GM12878 (cell line): ENCODE data around the gene OPCML.

Experiments
- EZH2 ChIP-seq: IDR thresholded peaks from 2 replicates; pipeline ENCODE4 v1.6.1; 2012; ENCODE audit warnings: low read depth, mild to moderate bottlenecking, control low read depth, inconsistent platforms, low read length, borderline replicate concordance; ENCODE audit not compliant: control insufficient read depth
- POLR2A ChIP-seq: IDR thresholded peaks from 2 replicates; pipeline ENCODE4 v1.6.1; 2011; ENCODE audit warnings: low read depth, mild to moderate bottlenecking, low read length
- POLR2AphosphoS2 ChIP-seq: IDR thresholded peaks from 2 replicates; pipeline ENCODE4 v1.6.1; 2011; ENCODE audit warnings: low read depth, mild to moderate bottlenecking, low read length, improper control_type of control experiment, moderate library complexity
- POLR2AphosphoS5 ChIP-seq: IDR thresholded peaks from 2 replicates; pipeline ENCODE4 v1.6.1; 2011; ENCODE audit warnings: mild to moderate bottlenecking, low read length, inconsistent platforms
- RELA ChIP-seq: fragments of 450-650 bp; IDR thresholded peaks from 2 replicates; pipeline ENCODE4 v1.8.0; 2014; ENCODE audit warnings: borderline replicate concordance; ENCODE audit not compliant: partially characterized antibody
- SIN3A ChIP-seq: IDR thresholded peaks from 2 replicates; pipeline ENCODE4 v1.6.1; 2012; ENCODE audit warnings: low read depth, low read length, improper control_type of control experiment
- SMAD1 ChIP-seq: fragments of 450-650 bp; IDR thresholded peaks from 2 replicates; pipeline ENCODE4 v1.6.1; 2018; ENCODE audit warnings: mild to moderate bottlenecking, low read depth; ENCODE audit not compliant: partially characterized antibody
- SUZ12 ChIP-seq: fragments of 200-600 bp; sonication (generic); IDR thresholded peaks from one replicate; pipeline ENCODE4 v1.6.1; 2018; ENCODE audit warnings: antibody characterized with exemption, mild to moderate bottlenecking; ENCODE audit not compliant: unreplicated experiment
- ZBED1 ChIP-seq: IDR thresholded peaks from 2 replicates; pipeline ENCODE4 v1.6.1; 2016; ENCODE audit warnings: borderline replicate concordance
- ZNF274 ChIP-seq: IDR thresholded peaks from one replicate; pipeline ENCODE4 v1.8.0; 2011; ENCODE audit not compliant: insufficient read length, insufficient read depth
- TF ChIP-seq, protein P1 (sequence below), 3 experiments: IDR thresholded peaks in 2 of 3; conservative IDR thresholded peaks in 1 of 3; 2 replicates each; pipeline ENCODE4 v1.5.1; 2011; ENCODE audit warnings: low read depth in 3 of 3, low read length in 3 of 3, mild to moderate bottlenecking in 3 of 3, control low read depth in 2 of 3, moderate library complexity in 2 of 3, inconsistent platforms in 1 of 3, mixed read lengths in 1 of 3; ENCODE audit not compliant: control insufficient read depth in 2 of 3, insufficient read depth in 1 of 3; ENCODE audit errors: extremely low read depth in 1 of 3
- TF ChIP-seq, protein P2 (sequence below): fragments of 450-650 bp; IDR thresholded peaks from 2 replicates; pipeline ENCODE4 v1.6.1; 2017; ENCODE audit warnings: mild to moderate bottlenecking
- TF ChIP-seq, protein P3 (sequence below): IDR thresholded peaks from 2 replicates; pipeline ENCODE4 v1.6.1; 2012; ENCODE audit warnings: low read depth, low read length, improper control_type of control experiment

DNA sequence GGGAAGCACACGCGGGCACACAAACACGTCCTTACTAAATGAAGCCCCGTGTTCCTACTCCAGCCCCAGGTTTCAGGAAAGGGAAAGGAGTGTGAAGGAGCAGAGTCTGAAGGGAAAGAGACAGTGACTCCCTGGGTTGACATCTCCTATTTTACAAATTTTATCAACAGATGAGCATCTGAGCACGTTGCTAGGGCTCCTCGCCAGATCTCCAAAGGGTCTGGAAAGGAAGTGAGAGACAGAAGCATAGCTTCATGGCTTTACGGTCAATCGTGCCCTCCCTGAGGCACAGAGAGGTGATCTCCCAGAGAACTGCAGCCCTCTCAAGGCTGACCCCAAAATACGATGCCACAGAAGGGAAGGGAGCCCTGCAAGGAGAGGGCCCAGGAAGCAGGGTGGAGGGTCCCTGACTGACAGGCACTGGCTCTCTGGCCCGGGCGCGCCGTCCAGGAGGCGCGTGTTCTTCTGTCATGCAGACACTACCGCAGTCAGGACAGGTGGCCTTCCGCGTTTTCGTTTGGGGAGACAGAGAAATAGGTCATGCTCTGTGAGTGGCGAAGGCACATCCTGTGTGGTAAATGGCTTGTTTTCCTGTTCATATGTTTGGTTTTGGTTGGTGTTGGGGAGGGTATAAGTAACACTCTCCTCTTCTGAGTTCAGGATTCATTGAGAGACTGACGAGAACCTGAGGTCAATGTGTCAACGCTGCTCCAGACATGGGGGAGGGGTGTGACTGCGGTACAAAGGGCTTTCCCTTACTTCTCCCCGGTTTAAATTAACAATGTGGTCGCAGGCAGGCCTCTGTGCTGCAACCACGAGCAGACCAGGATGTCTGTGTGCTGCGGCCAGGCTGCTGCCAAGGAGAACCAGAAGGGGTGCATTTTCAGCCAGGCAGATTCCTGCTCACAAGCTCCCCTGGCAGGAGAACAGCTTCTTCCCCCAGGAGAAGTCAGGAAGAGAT is 813.3 kb downstream of the OPCML start:
- no peak for TF ChIP-seq RELA
- TF ChIP-seq, protein P1, sequence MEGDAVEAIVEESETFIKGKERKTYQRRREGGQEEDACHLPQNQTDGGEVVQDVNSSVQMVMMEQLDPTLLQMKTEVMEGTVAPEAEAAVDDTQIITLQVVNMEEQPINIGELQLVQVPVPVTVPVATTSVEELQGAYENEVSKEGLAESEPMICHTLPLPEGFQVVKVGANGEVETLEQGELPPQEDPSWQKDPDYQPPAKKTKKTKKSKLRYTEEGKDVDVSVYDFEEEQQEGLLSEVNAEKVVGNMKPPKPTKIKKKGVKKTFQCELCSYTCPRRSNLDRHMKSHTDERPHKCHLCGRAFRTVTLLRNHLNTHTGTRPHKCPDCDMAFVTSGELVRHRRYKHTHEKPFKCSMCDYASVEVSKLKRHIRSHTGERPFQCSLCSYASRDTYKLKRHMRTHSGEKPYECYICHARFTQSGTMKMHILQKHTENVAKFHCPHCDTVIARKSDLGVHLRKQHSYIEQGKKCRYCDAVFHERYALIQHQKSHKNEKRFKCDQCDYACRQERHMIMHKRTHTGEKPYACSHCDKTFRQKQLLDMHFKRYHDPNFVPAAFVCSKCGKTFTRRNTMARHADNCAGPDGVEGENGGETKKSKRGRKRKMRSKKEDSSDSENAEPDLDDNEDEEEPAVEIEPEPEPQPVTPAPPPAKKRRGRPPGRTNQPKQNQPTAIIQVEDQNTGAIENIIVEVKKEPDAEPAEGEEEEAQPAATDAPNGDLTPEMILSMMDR (IDR thresholded peaks at IDR 0.05 in 2 of 3, conservative IDR thresholded peaks at IDR 0.05 in 1 of 3; ENCODE audit: control insufficient read depth in 2 of 3, extremely low read depth in 1 of 3, insufficient read depth in 1 of 3, low read depth in 3 of 3, low read length in 3 of 3): no peak
- TF ChIP-seq POLR2A: no peak
- TF ChIP-seq SIN3A: no peak
- TF ChIP-seq EZH2: no peak
- TF ChIP-seq POLR2AphosphoS2: no peak
- TF ChIP-seq SUZ12: no peak
- TF ChIP-seq, protein P2, sequence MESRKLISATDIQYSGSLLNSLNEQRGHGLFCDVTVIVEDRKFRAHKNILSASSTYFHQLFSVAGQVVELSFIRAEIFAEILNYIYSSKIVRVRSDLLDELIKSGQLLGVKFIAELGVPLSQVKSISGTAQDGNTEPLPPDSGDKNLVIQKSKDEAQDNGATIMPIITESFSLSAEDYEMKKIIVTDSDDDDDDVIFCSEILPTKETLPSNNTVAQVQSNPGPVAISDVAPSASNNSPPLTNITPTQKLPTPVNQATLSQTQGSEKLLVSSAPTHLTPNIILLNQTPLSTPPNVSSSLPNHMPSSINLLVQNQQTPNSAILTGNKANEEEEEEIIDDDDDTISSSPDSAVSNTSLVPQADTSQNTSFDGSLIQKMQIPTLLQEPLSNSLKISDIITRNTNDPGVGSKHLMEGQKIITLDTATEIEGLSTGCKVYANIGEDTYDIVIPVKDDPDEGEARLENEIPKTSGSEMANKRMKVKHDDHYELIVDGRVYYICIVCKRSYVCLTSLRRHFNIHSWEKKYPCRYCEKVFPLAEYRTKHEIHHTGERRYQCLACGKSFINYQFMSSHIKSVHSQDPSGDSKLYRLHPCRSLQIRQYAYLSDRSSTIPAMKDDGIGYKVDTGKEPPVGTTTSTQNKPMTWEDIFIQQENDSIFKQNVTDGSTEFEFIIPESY: no peak
- TF ChIP-seq, protein P3, sequence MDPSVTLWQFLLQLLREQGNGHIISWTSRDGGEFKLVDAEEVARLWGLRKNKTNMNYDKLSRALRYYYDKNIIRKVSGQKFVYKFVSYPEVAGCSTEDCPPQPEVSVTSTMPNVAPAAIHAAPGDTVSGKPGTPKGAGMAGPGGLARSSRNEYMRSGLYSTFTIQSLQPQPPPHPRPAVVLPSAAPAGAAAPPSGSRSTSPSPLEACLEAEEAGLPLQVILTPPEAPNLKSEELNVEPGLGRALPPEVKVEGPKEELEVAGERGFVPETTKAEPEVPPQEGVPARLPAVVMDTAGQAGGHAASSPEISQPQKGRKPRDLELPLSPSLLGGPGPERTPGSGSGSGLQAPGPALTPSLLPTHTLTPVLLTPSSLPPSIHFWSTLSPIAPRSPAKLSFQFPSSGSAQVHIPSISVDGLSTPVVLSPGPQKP: no peak
- no peak for TF ChIP-seq ZBED1
- no peak for TF ChIP-seq ZNF274
- TF ChIP-seq POLR2AphosphoS5: no peak
- no peak for TF ChIP-seq SMAD1
